Measurements from ENCODE around the gene CTRL.

CTRL gene

GRCh38 chr16:67946128-67946569, 14.5 kb upstream of the CTRL start:
- TF ChIP-seq PPARA (CRISPR knock-in tag; IDR thresholded peaks at IDR 0.05; ENCODE audit: borderline replicate concordance) (no peak), TCF4 (CRISPR knock-in tag; IDR thresholded peaks at IDR 0.05; ENCODE audit: borderline replicate concordance) (no peak), GLIS3 (CRISPR knock-in tag; IDR thresholded peaks at IDR 0.05) (no peak), ZNF565 (CRISPR knock-in tag; conservative IDR thresholded peaks at IDR 0.05; ENCODE audit: low read depth) (no peak), CREB5 (CRISPR knock-in tag; IDR thresholded peaks at IDR 0.05; ENCODE audit: low read depth) (no peak), ZFP3 (CRISPR knock-in tag; IDR thresholded peaks at IDR 0.05) (no peak)
- no peak for ATAC-seq

GRCh38 chr16:67945392-67945933, 13.8 kb upstream of the CTRL start:
- no peak for TF ChIP-seq ZNF8 (CRISPR knock-in tag; IDR thresholded peaks at IDR 0.05)
- no peak for TF ChIP-seq ESRRG (CRISPR knock-in tag; IDR thresholded peaks at IDR 0.05)
- TF ChIP-seq CSRNP3 (CRISPR knock-in tag; IDR thresholded peaks at IDR 0.05) = no peak
- no peak for TF ChIP-seq TOX (CRISPR knock-in tag; IDR thresholded peaks at IDR 0.05; ENCODE audit: borderline replicate concordance)
- TF ChIP-seq GLIS3 (CRISPR knock-in tag; IDR thresholded peaks at IDR 0.05) = no peak
- TF ChIP-seq TSHZ2 (CRISPR knock-in tag; IDR thresholded peaks at IDR 0.05) = no peak
- no peak for TF ChIP-seq SNAI2 (CRISPR knock-in tag; IDR thresholded peaks at IDR 0.05)
- TF ChIP-seq ZNF565 (CRISPR knock-in tag; conservative IDR thresholded peaks at IDR 0.05; ENCODE audit: low read depth) = no peak
- TF ChIP-seq ZC3H10 (CRISPR knock-in tag; IDR thresholded peaks at IDR 0.05) = no peak
- no peak for TF ChIP-seq PPARA (CRISPR knock-in tag; IDR thresholded peaks at IDR 0.05; ENCODE audit: borderline replicate concordance)
- TF ChIP-seq ZFP3 (CRISPR knock-in tag; IDR thresholded peaks at IDR 0.05) = no peak
- no peak for TF ChIP-seq TCF4 (CRISPR knock-in tag; IDR thresholded peaks at IDR 0.05; ENCODE audit: borderline replicate concordance)
- no peak for TF ChIP-seq RARB (CRISPR knock-in tag; IDR thresholded peaks at IDR 0.05)
- no peak for TF ChIP-seq POU6F1 (CRISPR knock-in tag; IDR thresholded peaks at IDR 0.05; ENCODE audit: borderline replicate concordance, low read depth)
- TF ChIP-seq ARNTL (CRISPR knock-in tag; IDR thresholded peaks at IDR 0.05; ENCODE audit: borderline replicate concordance, low read depth) = no peak
- TF ChIP-seq ZNF70 (CRISPR knock-in tag; IDR thresholded peaks at IDR 0.05) = no peak
- no peak for TF ChIP-seq OSR1 (CRISPR knock-in tag; IDR thresholded peaks at IDR 0.05)
- TF ChIP-seq CSDC2 (CRISPR knock-in tag; IDR thresholded peaks at IDR 0.05) = no peak
- TF ChIP-seq BACH2 (CRISPR knock-in tag; IDR thresholded peaks at IDR 0.05; ENCODE audit: borderline replicate concordance) = no peak
- no peak for TF ChIP-seq ISL1 (CRISPR knock-in tag; IDR thresholded peaks at IDR 0.05)
- no peak for ATAC-seq

- TF ChIP-seq GLIS3 (CRISPR knock-in tag; IDR thresholded peaks at IDR 0.05) = no peak
- TF ChIP-seq ZC3H10 (CRISPR knock-in tag; IDR thresholded peaks at IDR 0.05) = no peak
- TF ChIP-seq ZNF70 (CRISPR knock-in tag; IDR thresholded peaks at IDR 0.05) = no peak
- TF ChIP-seq ESRRG (CRISPR knock-in tag; IDR thresholded peaks at IDR 0.05) = no peak
- TF ChIP-seq RARB (CRISPR knock-in tag; IDR thresholded peaks at IDR 0.05) = no peak
- no peak for TF ChIP-seq TOX (CRISPR knock-in tag; IDR thresholded peaks at IDR 0.05; ENCODE audit: borderline replicate concordance)
- TF ChIP-seq TCF4 (CRISPR knock-in tag; IDR thresholded peaks at IDR 0.05; ENCODE audit: borderline replicate concordance) = no peak
- no peak for TF ChIP-seq SNAI2 (CRISPR knock-in tag; IDR thresholded peaks at IDR 0.05)
These were observed 13.2 kb upstream of the CTRL start for GRCh38 chr16:67944690-67945391.

More at GRCh38 chr16:67944690-67945391, 13.2 kb upstream of the CTRL start:
- no peak for ATAC-seq

Data from SK-N-SH treated with all-trans-retinoic acid at 6 μM for 48 hours (cell line).